Activated CD8-positive, alpha-beta memory T cell treated with anti-CD3 and anti-CD28 coated beads, Interleukin-2, amount 10 ng/mL, durations not matched to agents 7 days and 5 days (primary cell): Measurements from ENCODE around the gene FBLN5. TPM values are rescaled to one million over a fixed set of nuclear protein-coding genes. Genes with fewer than 3 reads are reported as not detected.
A peak's percentile ranks its signal among the peaks of the same experiment; 100 is the strongest.

ENCODE experiments used
- ATAC-seq: fragments of 150-1000 bp; cut with Tn5 transposase; one replicate; pipeline ENCODE4 v1.10.0; 2021; ENCODE audit warnings: moderate library complexity
- CTCF ChIA-PET: fragments of 350-600 bp; sonication (Branson Sonifier 250); formaldehyde crosslinking; loops from one replicate; lab custom pipeline; 2021; ENCODE audit warnings: antibody characterized with exemption; lab: Charles Lee
- DNase-seq: peaks from one replicate; pipeline ENCODE4 v3.0.0-alpha.2; 2020
- H3K27ac Mint-ChIP-seq: one replicate; pipeline ENCODE4 v1.8.0; 2021; ENCODE audit warnings: mild to moderate bottlenecking, mixed read lengths
- H3K27me3 Mint-ChIP-seq: one replicate; pipeline ENCODE4 v1.8.0; 2021; ENCODE audit warnings: mixed read lengths
- H3K36me3 Mint-ChIP-seq: one replicate; pipeline ENCODE4 v1.8.0; 2021; ENCODE audit warnings: mild to moderate bottlenecking, mixed read lengths
- H3K4me1 Mint-ChIP-seq: one replicate; pipeline ENCODE4 v1.8.0; 2021; ENCODE audit warnings: mixed read lengths
- H3K4me3 Mint-ChIP-seq: one replicate; pipeline ENCODE4 v1.8.0; 2021; ENCODE audit warnings: mild to moderate bottlenecking, moderate library complexity, mixed read lengths
- H3K9me3 Mint-ChIP-seq: one replicate; pipeline ENCODE4 v1.8.0; 2022; ENCODE audit warnings: low read depth, mixed read lengths
- total RNA-seq, 2 experiments: library from RNA; stranded (reverse); gene quantifications; one replicate each; pipeline ENCODE4 v1.2.3, GENCODE V29; 2021

FBLN5 gene
- total RNA-seq, 2 experiments from 2014 or later, result 0.23 to 0.73 TPM

DNA sequence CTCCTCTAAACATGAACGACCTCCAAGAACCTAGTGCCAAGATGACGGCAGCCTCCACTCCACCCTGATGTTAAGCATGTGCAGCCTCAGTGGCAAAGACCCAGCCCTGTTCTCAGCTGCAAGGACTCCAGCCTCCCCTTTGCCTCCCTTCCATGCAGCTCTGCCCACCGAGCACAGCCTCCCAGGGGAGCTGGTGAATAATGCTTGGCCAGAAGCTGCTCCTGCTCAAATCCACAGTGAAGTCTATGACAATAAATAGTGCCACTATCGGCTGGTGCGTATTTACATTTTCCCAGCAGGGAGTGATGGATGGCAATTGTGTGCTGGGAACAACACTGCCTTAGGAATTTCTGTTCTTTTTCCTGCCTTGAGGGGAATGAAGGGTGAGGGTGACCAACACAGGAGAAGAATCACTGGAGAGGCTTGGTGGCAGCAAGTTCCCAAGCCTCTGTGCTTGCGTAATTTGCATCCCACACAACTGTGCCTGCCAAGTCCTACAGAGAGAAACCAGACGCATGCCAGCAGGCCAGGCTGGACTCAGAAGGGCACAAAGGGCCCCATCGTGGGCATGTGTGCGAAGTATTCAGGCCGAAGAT lies 50.3 kb downstream of the FBLN5 start:
- CTCF ChIA-PET, result interaction anchor here (1.0 to 1.6 kb wide), 4 partner anchors 14 to 39 kb away, joined by 3 to 5 read pairs (median 4); partner anchors contain the start of gene TC2N
- ATAC-seq, result no peak
- peaks cover 1% of the 10 kb centered on the region for H3K36me3 Mint-ChIP-seq
- H3K27me3 Mint-ChIP-seq, result no peaks in the 10 kb centered on the region
- no peaks in the 10 kb centered on the region for H3K9me3 Mint-ChIP-seq
- H3K4me3 Mint-ChIP-seq, result no peak overlapping the region
- no peak for DNase-seq
- H3K27ac Mint-ChIP-seq, result no peak overlapping the region
- peaks cover 11% of the 10 kb centered on the region for H3K4me1 Mint-ChIP-seq

GRCh38 chr14:91896419-91896818 lies 51.1 kb downstream of the FBLN5 start:
- no peak overlapping the region for H3K4me3 Mint-ChIP-seq
- peaks cover 13% of the 10 kb centered on the region for H3K4me1 Mint-ChIP-seq
- H3K27ac Mint-ChIP-seq, result no peak overlapping the region
- ATAC-seq (no peak), DNase-seq (no peak)
- H3K27me3 Mint-ChIP-seq, result no peaks in the 10 kb centered on the region
- H3K9me3 Mint-ChIP-seq, result no peaks in the 10 kb centered on the region
- H3K36me3 Mint-ChIP-seq, result peaks cover 1% of the 10 kb centered on the region
- CTCF ChIA-PET, result interaction anchor here (1.0 to 1.6 kb wide), 6 partner anchors 8 to 40 kb away, joined by 3 to 5 read pairs (median 4); partner anchors contain the start of gene TC2N

- Mint-ChIP-seq H3K27ac (no peak overlapping the region), H3K4me1 (peaks cover 34% of the 10 kb centered on the region), H3K27me3 (no peaks in the 10 kb centered on the region), H3K4me3 (no peak overlapping the region), H3K36me3 (peaks cover 1% of the 10 kb centered on the region), H3K9me3 (no peaks in the 10 kb centered on the region)
- DNase-seq (no peak), ATAC-seq (no peak)
- CTCF ChIA-PET, result interaction anchor here (2.2 to 2.3 kb wide), 2 partner anchors 18 to 29 kb away, joined by 7 to 8 read pairs; no protein-coding TSS in a partner anchor
Measured at GRCh38 chr14:91893669-91894068, 53.8 kb downstream of the FBLN5 start.

GRCh38 chr14:91893007-91893406 lies 54.5 kb downstream of the FBLN5 start:
- no peaks in the 10 kb centered on the region for H3K9me3 Mint-ChIP-seq
- ATAC-seq (no peak), DNase-seq (no peak)
- CTCF ChIA-PET, result interaction anchor here (0.8 to 2.3 kb wide), 4 partner anchors 19 to 28 kb away, joined by 3 to 8 read pairs (median 5); no protein-coding TSS in a partner anchor
- H3K27me3 Mint-ChIP-seq, result no peaks in the 10 kb centered on the region
- no peak overlapping the region for H3K4me3 Mint-ChIP-seq
- no peak overlapping the region for H3K27ac Mint-ChIP-seq
- peaks cover 36% of the 10 kb centered on the region for H3K4me1 Mint-ChIP-seq
- peaks cover 1% of the 10 kb centered on the region for H3K36me3 Mint-ChIP-seq

GRCh38 chr14:91891721-91892220 lies 55.7 kb downstream of the FBLN5 start:
- DNase-seq, result no peak
- CTCF ChIA-PET, result interaction anchor here (0.8 to 2.2 kb wide), 6 partner anchors 9 to 27 kb away, joined by 3 to 8 read pairs (median 3); no protein-coding TSS in a partner anchor

DNA sequence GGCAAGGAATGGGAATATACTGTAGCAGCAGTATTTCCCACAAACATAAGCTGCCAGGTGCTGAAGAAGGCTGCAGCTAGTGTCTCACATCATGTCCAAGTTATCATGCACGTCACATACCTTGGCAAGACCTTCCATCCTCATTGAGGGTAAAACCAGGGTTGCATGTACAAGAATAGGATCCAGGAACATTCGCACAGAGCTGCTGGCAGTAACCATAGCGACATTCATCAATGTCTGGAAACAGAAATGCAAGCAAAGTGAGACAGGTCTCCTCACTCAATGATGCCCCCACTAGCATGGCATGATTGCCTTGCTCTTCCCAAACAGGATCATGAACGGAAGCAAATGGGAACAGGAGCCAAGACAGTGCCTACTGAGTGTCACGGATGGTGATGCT lies 56.4 kb downstream of the FBLN5 start:
- no peak for ATAC-seq
- CTCF ChIA-PET, result interaction anchor here (0.8 to 2.1 kb wide), 4 partner anchors 8 to 20 kb away, joined by 3 to 8 read pairs (median 3); no protein-coding TSS in a partner anchor
- Mint-ChIP-seq H3K27me3 (no peaks in the 10 kb centered on the region), H3K36me3 (peaks cover 1% of the 10 kb centered on the region), H3K9me3 (no peaks in the 10 kb centered on the region), H3K27ac (no peak overlapping the region), H3K4me1 (peaks cover 40% of the 10 kb centered on the region), H3K4me3 (no peak overlapping the region)
- DNase-seq, result no peak

More at GRCh38 chr14:91891721-91892220, 55.7 kb downstream of the FBLN5 start:
- peaks cover 38% of the 10 kb centered on the region for H3K4me1 Mint-ChIP-seq
- no peak overlapping the region for H3K27ac Mint-ChIP-seq
- H3K9me3 Mint-ChIP-seq, result no peaks in the 10 kb centered on the region
- ATAC-seq, result no peak
- H3K4me3 Mint-ChIP-seq, result no peak overlapping the region
- H3K36me3 Mint-ChIP-seq, result peaks cover 1% of the 10 kb centered on the region
- no peaks in the 10 kb centered on the region for H3K27me3 Mint-ChIP-seq

DNA sequence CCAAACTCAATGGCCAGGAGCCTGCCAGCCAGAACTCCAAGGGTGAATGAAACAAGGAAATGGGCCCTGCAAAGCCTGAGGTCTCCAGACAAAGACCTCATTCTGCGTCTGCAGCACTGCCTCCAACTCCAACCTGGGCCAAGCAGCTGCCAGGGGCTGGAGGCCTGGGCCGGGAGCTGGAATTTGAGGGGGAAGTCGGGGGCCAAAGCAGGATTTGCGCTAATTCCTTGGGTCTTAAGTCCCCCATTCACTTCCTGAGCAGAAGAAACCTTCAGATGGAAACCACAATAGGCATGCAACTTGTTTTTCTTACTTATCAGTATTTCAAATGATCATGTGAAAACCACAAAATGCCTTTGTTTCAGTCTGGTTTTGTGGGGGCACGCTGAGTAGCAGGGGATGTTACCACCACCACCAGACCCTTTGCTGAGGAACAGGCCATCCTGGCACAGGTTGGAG lies 57.2 kb downstream of the FBLN5 start:
- Mint-ChIP-seq H3K4me1 (peaks cover 40% of the 10 kb centered on the region), H3K27me3 (no peaks in the 10 kb centered on the region), H3K9me3 (no peaks in the 10 kb centered on the region), H3K36me3 (peaks cover 1% of the 10 kb centered on the region), H3K4me3 (no peak overlapping the region), H3K27ac (peak overlapping the region; percentile 78)
- ATAC-seq (peak; percentile 27), DNase-seq (no peak)
- CTCF ChIA-PET, result interaction anchor here (1.0 to 2.1 kb wide), 5 partner anchors 8 to 16 kb away, joined by 3 to 8 read pairs (median 3); no protein-coding TSS in a partner anchor

DNA sequence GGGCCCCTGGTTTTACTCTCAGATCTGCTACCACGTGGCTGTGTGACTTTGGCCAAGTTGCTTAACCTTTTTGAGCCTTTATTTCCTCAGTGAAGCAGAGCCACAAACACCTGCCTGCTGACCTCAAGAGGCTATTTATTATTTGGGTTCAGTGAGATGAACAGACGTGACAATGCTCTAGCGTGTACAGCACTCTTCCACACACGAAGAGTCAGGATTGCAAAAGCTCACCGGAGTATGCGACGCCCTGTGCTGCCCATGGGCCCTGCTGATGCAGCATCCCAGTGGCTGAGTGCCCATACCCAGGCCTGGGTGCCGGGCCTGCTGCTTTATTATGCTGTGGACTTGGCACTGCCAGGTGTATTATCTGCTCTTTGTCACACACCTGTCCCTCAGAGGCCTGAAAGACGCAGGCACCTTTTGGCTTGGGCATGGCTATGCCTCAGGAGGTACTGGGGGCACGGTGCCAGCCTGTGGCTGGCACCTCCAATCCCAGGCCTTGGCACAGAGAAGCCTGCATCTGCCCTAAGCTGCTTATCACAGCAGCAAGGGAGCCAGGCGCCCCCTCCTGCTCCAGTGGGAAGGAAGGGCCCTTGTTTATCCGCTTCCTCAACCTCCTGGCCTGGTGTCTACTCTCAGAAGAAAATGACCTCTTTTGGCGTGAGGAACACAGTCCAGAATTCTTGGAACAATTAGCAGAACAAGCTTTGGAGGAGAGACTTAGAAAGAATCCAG lies 57.9 kb downstream of the FBLN5 start:
- Mint-ChIP-seq H3K4me3 (no peak overlapping the region), H3K36me3 (peaks cover 1% of the 10 kb centered on the region), H3K27me3 (no peaks in the 10 kb centered on the region), H3K9me3 (no peaks in the 10 kb centered on the region), H3K4me1 (peaks cover 43% of the 10 kb centered on the region), H3K27ac (peak overlapping the region; percentile 78)
- CTCF ChIA-PET, result interaction anchor here (1.0 to 1.3 kb wide), 3 partner anchors 9 to 15 kb away, joined by 3 to 4 read pairs (median 3); no protein-coding TSS in a partner anchor
- DNase-seq, result no peak
- no peak for ATAC-seq

DNA sequence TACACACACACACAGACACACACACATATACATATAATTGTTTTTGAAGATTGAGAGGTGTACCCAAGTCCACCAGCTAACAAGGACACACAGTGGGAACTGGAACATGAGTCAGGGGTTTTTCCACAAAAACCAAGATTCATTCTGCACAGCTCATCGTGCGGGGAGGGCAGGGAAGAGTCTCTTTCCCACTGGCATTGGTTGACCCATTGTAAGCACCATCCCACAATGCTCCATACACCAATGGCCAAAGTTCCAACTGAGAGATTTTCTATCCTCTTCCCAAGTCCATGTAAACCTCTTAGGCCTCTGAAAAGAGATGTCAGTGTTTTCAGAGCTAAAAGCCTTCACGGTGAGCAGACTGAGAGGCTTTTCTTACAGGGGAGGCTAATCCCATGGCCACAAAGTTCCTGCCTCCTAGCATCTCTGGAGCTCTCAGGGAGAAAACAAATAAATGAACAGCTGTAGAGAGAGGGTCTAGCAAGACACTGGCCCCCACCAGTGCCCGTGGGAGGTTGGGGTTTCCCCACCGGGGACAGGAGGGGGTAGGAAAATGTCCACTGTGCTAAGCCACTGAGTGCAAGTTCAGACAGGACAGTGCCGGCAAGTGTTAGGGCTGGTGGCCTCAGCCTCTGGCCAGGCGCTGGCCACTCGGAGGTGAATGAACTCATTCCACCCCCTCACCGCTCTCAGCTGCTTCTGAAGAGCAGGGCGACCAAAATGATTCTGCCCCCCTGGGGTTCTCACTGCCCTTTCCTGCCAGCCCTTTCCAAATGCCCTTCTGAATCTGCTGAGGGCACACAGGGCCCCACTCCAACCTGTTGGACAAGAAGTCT lies 58.6 kb downstream of the FBLN5 start:
- CTCF ChIA-PET, result interaction anchor here (1.3 kb wide), 2 partner anchors 10 to 15 kb away, joined by 3 read pairs; no protein-coding TSS in a partner anchor
- Mint-ChIP-seq H3K4me1 (peaks cover 45% of the 10 kb centered on the region), H3K4me3 (no peak overlapping the region), H3K27ac (no peak overlapping the region), H3K27me3 (no peaks in the 10 kb centered on the region), H3K9me3 (no peaks in the 10 kb centered on the region), H3K36me3 (peaks cover 1% of the 10 kb centered on the region)
- ATAC-seq (no peak), DNase-seq (no peak)

- Mint-ChIP-seq H3K4me1 (peaks cover 34% of the 10 kb centered on the region), H3K9me3 (no peaks in the 10 kb centered on the region), H3K4me3 (no peak overlapping the region), H3K27me3 (no peaks in the 10 kb centered on the region), H3K36me3 (no peaks in the 10 kb centered on the region), H3K27ac (no peak overlapping the region)
- no peak for ATAC-seq
- CTCF ChIA-PET, result no interaction called here
- no peak for DNase-seq
Measured at GRCh38 chr14:91886961-91887360, 60.5 kb downstream of the FBLN5 start.

DNA sequence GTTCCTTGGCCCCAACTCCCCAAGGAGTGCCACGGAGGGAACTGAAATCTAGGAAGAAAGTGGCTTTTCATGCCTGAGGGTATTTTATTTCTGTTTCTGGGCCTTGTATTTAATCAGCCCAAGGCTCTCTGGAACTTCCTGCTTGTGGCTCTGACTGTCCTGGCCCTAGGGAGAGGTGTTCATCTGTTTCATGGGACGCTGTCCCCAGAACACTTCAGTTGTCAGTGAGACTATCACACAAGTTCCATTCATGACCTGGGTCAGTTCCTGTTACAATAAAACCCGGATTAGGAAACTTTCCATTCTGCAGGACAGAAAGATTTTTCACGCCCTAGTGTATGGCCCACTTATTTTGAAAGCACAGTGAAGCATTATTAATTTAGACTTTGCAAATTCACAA lies 61.7 kb downstream of the FBLN5 start:
- no peak overlapping the region for H3K4me3 Mint-ChIP-seq
- ATAC-seq (no peak), DNase-seq (no peak)
- H3K36me3 Mint-ChIP-seq, result peaks cover 2% of the 10 kb centered on the region
- peaks cover 33% of the 10 kb centered on the region for H3K4me1 Mint-ChIP-seq
- H3K27me3 Mint-ChIP-seq, result no peaks in the 10 kb centered on the region
- H3K27ac Mint-ChIP-seq, result no peak overlapping the region
- CTCF ChIA-PET, result interaction anchor here (1.7 kb wide), 1 partner anchor 25 kb away, joined by 8 read pairs; no protein-coding TSS in a partner anchor
- no peaks in the 10 kb centered on the region for H3K9me3 Mint-ChIP-seq

DNA sequence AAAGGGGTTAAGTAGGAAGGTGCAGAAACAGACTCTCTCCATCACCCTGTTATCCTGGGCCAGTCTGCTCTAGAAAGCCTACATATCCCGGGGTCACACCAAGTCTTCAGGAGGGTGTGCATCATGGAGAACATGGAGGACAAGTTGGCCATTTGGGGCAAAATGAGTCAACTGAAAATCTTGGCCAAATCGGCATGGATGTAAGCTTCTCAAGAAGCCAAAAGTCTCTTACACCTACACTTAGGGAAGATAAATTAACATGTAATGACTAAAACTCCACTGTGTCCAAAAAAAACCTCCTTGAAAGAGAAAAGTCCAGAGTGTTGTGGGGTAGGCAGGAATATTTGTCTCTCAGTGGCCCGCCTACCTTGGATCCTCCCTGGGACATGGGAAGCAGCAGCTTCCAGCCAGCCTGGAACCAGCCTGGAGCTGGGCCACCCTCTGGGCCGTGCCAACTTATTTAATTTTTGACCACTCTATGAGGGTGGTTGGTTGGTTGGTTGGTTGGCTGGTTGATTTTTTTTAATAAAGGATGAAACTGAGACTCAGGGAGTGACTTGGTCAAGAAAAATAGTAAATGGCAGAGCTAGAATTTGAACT lies 62.3 kb downstream of the FBLN5 start:
- Mint-ChIP-seq H3K4me3 (no peak overlapping the region), H3K36me3 (peaks cover 2% of the 10 kb centered on the region), H3K4me1 (peaks cover 28% of the 10 kb centered on the region), H3K27ac (no peak overlapping the region), H3K27me3 (no peaks in the 10 kb centered on the region), H3K9me3 (no peaks in the 10 kb centered on the region)
- ATAC-seq, result no peak
- DNase-seq, result no peak
- CTCF ChIA-PET, result interaction anchor here (1.7 kb wide), 1 partner anchor 26 kb away, joined by 8 read pairs; no protein-coding TSS in a partner anchor
